ENCODE measurements around the gene RPS8.

Gene RPS8

DNA sequence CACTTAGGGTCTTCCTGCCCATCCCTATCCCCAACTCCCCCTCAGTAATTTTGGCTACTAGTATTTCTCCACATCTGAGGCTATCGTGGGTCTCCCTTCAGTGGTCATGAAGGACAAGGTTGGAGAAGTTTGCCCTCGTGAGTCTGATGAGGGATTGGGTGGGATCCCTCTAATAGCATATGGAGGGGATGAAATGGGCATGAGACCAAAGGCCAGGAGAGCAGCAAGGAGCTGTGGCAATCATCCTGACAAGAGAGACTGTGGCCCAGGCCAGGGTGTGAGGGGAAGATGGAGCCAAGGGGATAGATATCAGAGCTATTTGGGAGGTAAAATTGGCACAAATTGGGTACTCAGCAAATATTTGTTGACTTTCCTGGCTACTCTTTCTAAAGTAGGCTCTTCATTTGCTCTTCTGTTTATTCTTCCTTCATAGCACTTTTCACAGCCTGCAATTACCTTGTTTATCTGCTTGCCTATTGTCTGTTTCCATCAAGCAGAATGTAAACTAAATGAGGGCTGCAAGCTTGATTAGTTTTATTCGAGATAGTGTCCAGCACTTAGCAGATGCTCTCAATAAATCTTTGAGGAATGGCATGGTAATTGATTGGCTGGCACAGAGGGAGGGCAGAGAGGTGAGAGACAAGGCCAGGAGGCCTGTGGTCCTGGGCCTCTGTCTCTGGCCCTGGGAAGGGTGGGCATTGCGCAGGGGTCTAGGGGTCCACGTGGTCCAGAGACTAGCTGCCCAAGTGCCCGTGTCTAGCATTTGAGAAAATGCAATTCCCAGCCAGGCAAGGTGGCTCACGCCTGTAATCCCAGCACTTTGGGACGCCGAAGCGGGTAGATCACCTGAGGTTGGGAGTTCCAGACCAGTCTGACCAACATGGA, 23.4 kb downstream of the RPS8 start:
- Histone ChIP-seq H3K9ac (ENCODE audit: low read length) (no peak overlapping the region; the same call in 1 of the 2 replicates), H3K36me3 (ENCODE audit: low read length) (no peaks in the 10 kb centered on the region), H3F3A (ENCODE audit: insufficient read depth) (0 out of 2 replicates have a peak, but pooled peaks cover 6% of the 10 kb centered on the region), H3K4me3 (ENCODE audit: insufficient read depth, low read length, poor library complexity, severe bottlenecking) (no peak overlapping the region), H3K79me2 (ENCODE audit: insufficient read depth, low read length) (no peaks in the 10 kb centered on the region), H3K27me3 (ENCODE audit: low read length) (no peaks in the 10 kb centered on the region), H3K9me2 (replicated peaks; ENCODE audit: insufficient read depth, low read length) (no peaks in the 10 kb centered on the region), H3K27ac (ENCODE audit: low read depth, low read length) (no peak overlapping the region), H3K9me3 (ENCODE audit: insufficient read depth, low read length) (no peaks in the 10 kb centered on the region), H3K4me2 (ENCODE audit: low read depth, low read length, poor library complexity, severe bottlenecking) (no peak overlapping the region), H4K20me1 (ENCODE audit: low read depth, low read length) (no peaks in the 10 kb centered on the region), H2AFZ (ENCODE audit: low read depth, low read length, severe bottlenecking) (peak overlapping the region; percentile 49)
- TF ChIP-seq, protein P1, sequence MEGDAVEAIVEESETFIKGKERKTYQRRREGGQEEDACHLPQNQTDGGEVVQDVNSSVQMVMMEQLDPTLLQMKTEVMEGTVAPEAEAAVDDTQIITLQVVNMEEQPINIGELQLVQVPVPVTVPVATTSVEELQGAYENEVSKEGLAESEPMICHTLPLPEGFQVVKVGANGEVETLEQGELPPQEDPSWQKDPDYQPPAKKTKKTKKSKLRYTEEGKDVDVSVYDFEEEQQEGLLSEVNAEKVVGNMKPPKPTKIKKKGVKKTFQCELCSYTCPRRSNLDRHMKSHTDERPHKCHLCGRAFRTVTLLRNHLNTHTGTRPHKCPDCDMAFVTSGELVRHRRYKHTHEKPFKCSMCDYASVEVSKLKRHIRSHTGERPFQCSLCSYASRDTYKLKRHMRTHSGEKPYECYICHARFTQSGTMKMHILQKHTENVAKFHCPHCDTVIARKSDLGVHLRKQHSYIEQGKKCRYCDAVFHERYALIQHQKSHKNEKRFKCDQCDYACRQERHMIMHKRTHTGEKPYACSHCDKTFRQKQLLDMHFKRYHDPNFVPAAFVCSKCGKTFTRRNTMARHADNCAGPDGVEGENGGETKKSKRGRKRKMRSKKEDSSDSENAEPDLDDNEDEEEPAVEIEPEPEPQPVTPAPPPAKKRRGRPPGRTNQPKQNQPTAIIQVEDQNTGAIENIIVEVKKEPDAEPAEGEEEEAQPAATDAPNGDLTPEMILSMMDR (IDR thresholded peaks at IDR 0.05; ENCODE audit: insufficient read depth, low read length, poor library complexity, severe bottlenecking): no peak
- TF ChIP-seq EZH2phosphoT487 (conservative IDR thresholded peaks at IDR 0.05; ENCODE audit: low read length): no peak

DNA sequence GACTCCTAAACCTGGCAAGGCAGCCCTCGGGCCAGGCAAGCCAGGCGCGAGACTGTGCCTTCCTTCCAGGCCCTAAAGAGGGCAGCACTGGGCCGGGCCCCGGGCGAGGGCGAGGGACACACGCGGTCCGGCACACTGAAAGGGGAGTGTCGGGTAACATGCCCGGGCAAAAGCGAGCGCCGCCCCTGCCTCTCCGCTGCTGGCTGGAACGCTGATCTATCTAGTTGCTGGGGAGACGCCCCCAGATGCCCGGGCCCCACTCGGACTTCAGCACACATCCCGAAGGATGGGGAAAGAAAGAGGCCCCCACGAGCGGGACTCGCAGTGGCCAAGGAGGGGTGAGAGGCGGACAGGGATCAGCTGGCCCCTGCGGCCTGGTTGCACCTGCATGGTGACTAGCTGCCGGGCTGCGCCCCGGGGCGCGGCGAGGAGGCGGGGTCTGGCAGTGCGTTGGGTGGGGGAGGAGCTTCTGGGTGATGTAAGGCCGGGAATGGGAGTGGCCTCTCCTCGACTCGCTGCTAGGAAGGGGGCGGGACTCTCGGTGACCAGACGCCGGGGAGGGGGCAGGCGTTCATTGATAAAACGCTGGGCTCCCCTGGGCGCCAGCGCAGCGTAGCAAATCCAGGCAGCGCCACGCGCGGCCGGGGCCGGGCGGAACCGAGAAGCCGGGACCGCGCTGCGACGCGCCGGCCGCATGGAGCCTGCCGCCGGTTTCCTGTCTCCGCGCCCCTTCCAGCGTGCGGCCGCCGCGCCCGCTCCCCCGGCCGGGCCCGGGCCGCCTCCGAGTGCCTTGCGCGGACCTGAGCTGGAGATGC, 24.6 kb downstream of the RPS8 start, which contains the start of gene PLK3:
Gene PLK3 (plus strand): TSS at position 608 of the 815 bp plus-strand sequence. CDS start 87 bp downstream, at position 695.
- Histone ChIP-seq H3K27me3 (ENCODE audit: low read length) (no peaks in the 10 kb centered on the region), H3K79me2 (ENCODE audit: insufficient read depth, low read length) (no peaks in the 10 kb centered on the region), H3F3A (ENCODE audit: insufficient read depth) (0 out of 2 replicates have a peak, but pooled peaks cover 6% of the 10 kb centered on the region), H3K4me2 (ENCODE audit: low read depth, low read length, poor library complexity, severe bottlenecking) (peak within 1 kb of the TSS; percentile 60), H3K9me2 (replicated peaks; ENCODE audit: insufficient read depth, low read length) (no peaks in the 10 kb centered on the region), H3K9ac (ENCODE audit: low read length) (peak within 1 kb of the TSS; percentile 87), H2AFZ (ENCODE audit: low read depth, low read length, severe bottlenecking) (peak within 1 kb of the TSS; percentile 72), H3K4me3 (ENCODE audit: insufficient read depth, low read length, poor library complexity, severe bottlenecking) (peak within 1 kb of the TSS; percentile 69), H4K20me1 (ENCODE audit: low read depth, low read length) (no peaks in the 10 kb centered on the region), H3K9me3 (ENCODE audit: insufficient read depth, low read length) (no peaks in the 10 kb centered on the region), H3K36me3 (ENCODE audit: low read length) (no peaks in the 10 kb centered on the region), H3K27ac (ENCODE audit: low read depth, low read length) (peak within 1 kb of the TSS; percentile 83)
- no peak for TF ChIP-seq EZH2phosphoT487 (conservative IDR thresholded peaks at IDR 0.05; ENCODE audit: low read length)
- TF ChIP-seq, protein P1 (IDR thresholded peaks at IDR 0.05; ENCODE audit: insufficient read depth, low read length, poor library complexity, severe bottlenecking): peak; percentile 64

DNA sequence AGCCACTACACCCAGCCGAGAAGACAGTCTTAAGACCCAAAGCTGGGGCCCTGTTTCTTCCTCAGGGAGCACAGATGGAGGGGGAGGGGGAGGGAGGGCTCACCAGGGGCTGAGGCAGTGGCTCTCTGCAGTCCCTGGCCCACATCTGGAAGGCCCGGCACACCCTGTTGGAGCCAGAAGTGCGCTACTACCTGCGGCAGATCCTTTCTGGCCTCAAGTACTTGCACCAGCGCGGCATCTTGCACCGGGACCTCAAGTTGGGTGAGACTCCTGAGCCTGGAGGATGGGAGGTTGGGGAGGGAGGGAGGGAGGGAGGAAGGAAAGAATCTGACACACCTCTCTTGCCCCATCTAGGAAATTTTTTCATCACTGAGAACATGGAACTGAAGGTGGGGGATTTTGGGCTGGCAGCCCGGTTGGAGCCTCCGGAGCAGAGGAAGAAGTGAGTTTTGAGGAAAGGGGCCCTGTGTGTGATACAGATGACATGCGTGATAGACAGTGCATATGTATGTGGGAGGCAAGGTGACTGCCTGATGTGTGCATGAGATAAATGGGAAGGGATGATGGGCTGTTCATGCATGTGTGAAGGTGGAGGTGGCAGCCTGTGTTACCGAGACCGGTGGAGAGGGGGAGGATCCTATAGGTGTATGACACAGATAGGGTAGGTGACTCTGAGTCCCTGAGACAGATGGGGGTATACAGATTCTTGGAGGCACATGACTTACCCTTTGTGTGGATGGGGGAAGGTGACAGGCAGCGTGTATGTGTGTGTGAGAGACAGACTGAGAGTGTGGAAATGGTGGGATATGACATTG, 26.4 kb downstream of the RPS8 start:
- H3K27ac ChIP-seq (ENCODE audit: low read depth, low read length): no peak overlapping the region
- no peaks in the 10 kb centered on the region for H3K36me3 ChIP-seq (ENCODE audit: low read length)
- no peak overlapping the region for H3K4me3 ChIP-seq (ENCODE audit: insufficient read depth, low read length, poor library complexity, severe bottlenecking)

More for the DNA sequence above, 26.4 kb downstream of the RPS8 start:
- Histone ChIP-seq H3K4me2 (ENCODE audit: low read depth, low read length, poor library complexity, severe bottlenecking) (peak overlapping the region; percentile 35), H3K9me3 (ENCODE audit: insufficient read depth, low read length) (no peaks in the 10 kb centered on the region), H2AFZ (ENCODE audit: low read depth, low read length, severe bottlenecking) (no peak overlapping the region), H3F3A (ENCODE audit: insufficient read depth) (peaks cover 8% of the 10 kb centered on the region; the same call in 1 of the 2 replicates), H3K79me2 (ENCODE audit: insufficient read depth, low read length) (no peaks in the 10 kb centered on the region), H3K27me3 (ENCODE audit: low read length) (no peaks in the 10 kb centered on the region), H3K9ac (ENCODE audit: low read length) (peak overlapping the region; percentile 87; the same call in 1 of the 2 replicates), H3K9me2 (replicated peaks; ENCODE audit: insufficient read depth, low read length) (no peaks in the 10 kb centered on the region), H4K20me1 (ENCODE audit: low read depth, low read length) (no peaks in the 10 kb centered on the region)
- TF ChIP-seq, protein P1 (IDR thresholded peaks at IDR 0.05; ENCODE audit: insufficient read depth, low read length, poor library complexity, severe bottlenecking): no peak
- TF ChIP-seq EZH2phosphoT487 (conservative IDR thresholded peaks at IDR 0.05; ENCODE audit: low read length): no peak

Data from SU-DHL-6 (cell line).